HG02642 (cell line): ENCODE results near the gene SLC7A4.

Experiments
- ATAC-seq: cut with Tn5 transposase; IDR thresholded peaks from one replicate; pipeline ENCODE4 v1.9.1; 2021; ENCODE audit warnings: mild to moderate bottlenecking; ENCODE audit not compliant: unreplicated experiment, poor library complexity

Gene SLC7A4

GRCh38 chr22:20991252-20992055 is 40.9 kb downstream of the SLC7A4 start:
- ATAC-seq = no peak

DNA sequence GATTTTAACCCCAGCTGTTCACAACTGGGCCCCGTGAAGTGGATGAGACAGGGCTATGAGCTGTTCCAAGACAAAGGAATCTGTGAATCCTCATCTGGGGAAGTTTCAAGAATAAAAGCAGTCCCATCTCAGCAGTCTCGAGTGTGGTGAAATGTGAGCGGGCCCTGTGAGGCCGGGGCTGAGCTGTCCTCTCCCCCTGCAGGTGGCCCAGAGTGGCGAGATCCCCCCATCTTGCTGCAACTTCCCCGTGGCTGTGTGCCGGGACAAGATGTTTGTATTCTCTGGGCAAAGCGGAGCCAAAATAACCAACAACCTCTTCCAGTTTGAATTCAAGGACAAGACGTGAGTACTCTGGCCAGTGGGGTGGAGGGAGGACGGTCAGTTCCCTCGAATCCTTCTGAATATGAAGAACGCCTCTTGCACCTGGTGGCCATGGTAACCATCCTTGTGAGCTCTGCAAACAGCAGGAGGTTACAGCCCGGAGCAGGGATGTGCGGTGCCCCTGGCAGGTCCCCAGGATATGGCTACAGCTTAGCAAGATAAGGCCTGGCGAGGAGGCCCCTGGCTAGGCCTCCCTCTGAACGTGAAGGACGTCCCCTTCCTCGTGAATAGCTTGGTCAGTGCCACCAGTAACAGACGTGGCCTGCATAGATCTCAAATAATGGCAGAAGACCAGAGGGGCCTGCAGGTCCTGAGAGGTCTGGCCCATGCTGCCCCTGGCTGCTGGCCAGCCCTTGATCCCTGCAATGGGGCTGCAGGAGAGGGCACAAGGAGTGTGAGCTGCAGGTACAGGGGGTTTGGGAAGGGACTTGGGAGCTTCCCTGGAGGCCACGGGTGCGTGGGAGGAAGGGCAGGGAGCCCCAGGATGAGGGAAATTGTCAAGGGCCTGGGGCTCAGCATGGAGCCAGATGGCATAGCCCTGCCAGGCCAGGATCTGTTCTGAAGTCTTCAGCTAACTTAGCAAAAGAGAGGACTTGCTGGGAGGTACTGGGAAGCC is 41.9 kb downstream of the SLC7A4 start:
- ATAC-seq = no peak

- ATAC-seq = no peak
Observed at GRCh38 chr22:20989323-20990138, 42.8 kb downstream of the SLC7A4 start.

GRCh38 chr22:20988573-20989322 is 43.6 kb downstream of the SLC7A4 start:
- ATAC-seq = no peak

DNA sequence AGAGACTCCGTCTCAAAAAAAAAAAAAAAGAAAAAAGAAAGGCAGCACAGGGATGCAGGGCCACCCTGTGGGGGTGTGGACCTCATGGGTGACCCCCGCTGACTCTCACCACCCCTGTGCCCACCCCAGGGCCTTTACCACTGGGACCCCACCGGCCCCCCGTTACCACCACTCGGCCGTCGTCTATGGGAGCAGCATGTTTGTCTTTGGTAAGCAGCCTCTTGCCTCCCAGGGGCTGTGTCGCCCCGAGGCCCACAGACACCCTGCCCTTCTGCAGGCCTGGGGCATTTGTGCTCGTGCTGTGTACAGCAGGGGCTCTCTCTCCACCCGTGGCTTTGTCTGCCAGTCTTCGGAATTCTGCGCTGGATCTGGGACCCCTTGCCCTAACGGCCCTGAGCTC is 45.0 kb downstream of the SLC7A4 start:
- no peak for ATAC-seq

DNA sequence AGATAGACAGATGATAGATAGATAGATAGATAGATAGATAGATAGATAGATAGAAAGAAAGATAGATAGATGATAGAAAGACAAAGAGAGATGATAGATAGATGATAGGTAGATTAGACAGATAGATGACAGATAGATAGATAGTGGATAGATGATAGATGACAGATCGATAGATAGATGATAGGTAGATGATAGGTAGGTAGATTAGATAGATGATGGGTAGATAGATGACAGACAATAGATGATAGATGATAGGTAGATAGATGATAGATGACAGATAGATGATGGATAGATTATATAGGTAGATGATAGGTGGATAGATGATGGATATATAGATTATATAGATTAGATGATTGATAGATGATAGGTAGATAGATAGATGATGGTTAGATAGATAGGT is 46.0 kb downstream of the SLC7A4 start:
- no peak for ATAC-seq

GRCh38 chr22:20985720-20986119 is 46.6 kb downstream of the SLC7A4 start:
- no peak for ATAC-seq

GRCh38 chr22:20983081-20983771 is 49.1 kb downstream of the SLC7A4 start:
- no peak for ATAC-seq

DNA sequence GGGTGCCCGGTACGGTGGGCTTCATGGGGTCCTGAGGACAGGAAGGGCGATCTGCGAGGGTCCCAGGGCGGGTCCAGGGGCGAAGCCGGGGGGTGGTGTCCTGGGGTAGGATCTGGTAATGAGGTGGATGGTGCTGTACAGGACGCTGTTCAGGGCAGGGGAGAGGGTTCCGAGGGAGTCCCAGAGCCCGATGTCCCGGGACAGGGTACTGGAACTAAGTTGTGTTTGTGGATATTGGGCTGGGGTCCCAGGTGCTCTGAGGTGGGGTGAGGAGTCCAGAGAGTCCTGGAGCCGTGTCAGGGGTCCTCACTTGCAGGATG is 49.8 kb downstream of the SLC7A4 start:
- ATAC-seq = peak; percentile 18

DNA sequence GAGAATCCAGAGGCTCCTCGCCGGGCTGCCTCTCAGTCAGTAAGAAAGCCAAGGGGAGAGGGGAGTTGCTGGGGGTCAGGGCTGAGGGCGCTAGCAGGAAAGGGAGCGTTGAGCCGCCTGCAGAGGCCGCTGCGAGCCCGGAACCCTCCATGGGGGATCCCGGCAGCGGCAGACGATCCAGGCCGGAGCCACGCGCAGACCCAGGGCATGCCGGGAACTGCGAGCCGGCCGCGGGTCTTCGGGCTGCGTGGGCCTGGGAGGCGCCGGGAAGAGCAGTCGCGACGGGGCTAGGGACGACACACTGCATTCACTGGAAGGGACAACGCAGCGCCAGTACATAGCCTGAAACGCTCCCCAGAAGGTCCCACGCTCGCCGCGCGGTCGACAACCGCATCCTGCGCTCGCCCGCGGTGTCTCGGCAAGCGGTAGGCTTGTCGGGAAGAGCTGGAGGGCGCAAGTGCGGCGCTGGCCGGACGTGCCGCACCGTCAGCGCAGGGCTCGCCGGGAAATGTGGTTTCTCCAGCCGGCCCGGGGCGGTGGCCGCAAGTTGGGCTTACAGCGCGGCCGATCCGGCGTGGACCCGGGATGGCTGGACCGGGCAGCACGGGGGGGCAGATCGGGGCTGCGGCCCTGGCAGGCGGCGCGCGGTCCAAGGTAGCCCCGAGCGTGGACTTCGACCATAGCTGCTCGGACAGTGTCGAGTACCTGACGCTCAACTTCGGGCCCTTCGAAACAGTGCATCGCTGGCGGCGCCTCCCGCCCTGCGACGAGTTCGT is 50.4 kb downstream of the SLC7A4 start, which contains the start of gene LZTR1:
Gene LZTR1, plus strand, starts transcription at position 511 of the 776 bp plus-strand sequence. Its CDS starts 75 bp downstream, at position 586.
- peak; percentile 83 for ATAC-seq

- ATAC-seq = no peak
Observed at GRCh38 chr22:20980938-20981722, 51.2 kb downstream of the SLC7A4 start.

GRCh38 chr22:20980523-20980922 is 51.8 kb downstream of the SLC7A4 start:
- ATAC-seq = no peak

DNA sequence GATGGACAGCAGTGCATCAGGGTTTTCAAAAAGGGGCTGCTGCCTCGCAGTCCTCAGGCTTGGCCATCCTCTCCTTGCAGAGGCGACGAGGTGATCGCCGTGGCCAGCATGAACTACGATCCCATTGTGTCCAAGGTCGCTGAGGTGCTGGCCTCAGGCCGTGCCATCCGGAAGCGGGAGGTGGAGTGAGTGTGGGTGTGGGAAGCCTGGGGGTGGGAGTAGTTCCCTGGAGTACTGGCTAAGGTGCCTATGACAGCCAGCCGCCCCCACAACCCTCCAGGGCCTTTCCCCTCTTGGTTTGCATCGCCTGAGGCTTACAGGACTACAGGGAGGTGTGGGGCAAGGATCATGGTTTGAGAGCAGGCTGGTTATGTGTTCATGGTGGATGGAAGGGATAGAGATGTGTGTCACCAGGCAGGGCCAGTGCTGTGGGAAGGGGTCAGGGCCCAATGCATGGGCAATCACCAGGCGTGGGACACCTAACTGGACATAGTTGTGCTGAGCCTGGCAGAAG is 52.4 kb downstream of the SLC7A4 start:
- no peak for ATAC-seq

- no peak for ATAC-seq
Observed at GRCh38 chr22:20979243-20979809, 53.0 kb downstream of the SLC7A4 start.
